Liver (tissue), 3 donors: ENCODE results near the gene KHSRP.

ENCODE experiments used
- CTCF ChIP-seq: fragments of 150-350 bp; IDR thresholded peaks from 2 replicates; pipeline ENCODE4 v1.5.1; 2017; ENCODE audit warnings: improper control_type of control experiment, low read depth, low read length; ENCODE audit not compliant: missing input control
- GABPA ChIP-seq, 2 donors: IDR thresholded peaks in 1 of 2; conservative IDR thresholded peaks in 1 of 2; 2 replicates each; pipeline ENCODE4 v1.6.1; 2016; ENCODE audit warnings: antibody characterized with exemption in 2 of 2, mild to moderate bottlenecking in 1 of 2, moderate library complexity in 1 of 2
- HNF4A ChIP-seq, 2 donors: conservative IDR thresholded peaks; 2 replicates each; pipeline ENCODE4 v1.6.1; 2016; ENCODE audit warnings: antibody characterized with exemption in 2 of 2, mild to moderate bottlenecking in 2 of 2
- JUND ChIP-seq, 2 donors: IDR thresholded peaks; 2 replicates each; pipeline ENCODE4 v1.6.1; 2016; ENCODE audit warnings: antibody characterized with exemption in 2 of 2
- MAX ChIP-seq: IDR thresholded peaks from 2 replicates; pipeline ENCODE4 v1.6.1; 2016; ENCODE audit warnings: antibody characterized with exemption
- YY1 ChIP-seq: IDR thresholded peaks from 2 replicates; pipeline ENCODE4 v1.6.1; 2016; ENCODE audit warnings: antibody characterized with exemption, mild to moderate bottlenecking
- donor health status: healthy.
- donor health status: healthy.

GRCh38 chr19:6374161-6374709, 50.4 kb downstream of the KHSRP start:
- TF ChIP-seq CTCF: no peak
- no peak for TF ChIP-seq GABPA (IDR thresholded peaks at IDR 0.05 in 1 of 2, conservative IDR thresholded peaks at IDR 0.05 in 1 of 2)
- TF ChIP-seq MAX: no peak
- no peak for TF ChIP-seq JUND (IDR thresholded peaks at IDR 0.05)
- TF ChIP-seq YY1: no peak
- no peak for TF ChIP-seq HNF4A (conservative IDR thresholded peaks at IDR 0.05)
